Cardiac fibroblast (primary cell): Measurements from ENCODE around the gene ZBTB22.
A peak's percentile ranks its signal among the peaks of the same experiment; 100 is the strongest.

ENCODE experiments used
- DNase-seq, 2 donors: peaks; one replicate each; pipeline versions ENCODE4 v3.0.0 to v3.0.0-alpha.2; 2010; ENCODE audit warnings: low read depth in 2 of 2
- H3K4me3 ChIP-seq, 2 donors: replicated peaks in 1 of 2; 1 replicate in 1 of 2; 2 replicates in 1 of 2; pipeline ENCODE4 v1.5.1; 2011; ENCODE audit warnings: low read depth in 2 of 2, low read length in 2 of 2, mild to moderate bottlenecking in 2 of 2, moderate library complexity in 1 of 2
- TF ChIP-seq, protein P1 (sequence below): IDR thresholded peaks from one replicate; pipeline ENCODE4 v1.5.1; 2011; ENCODE audit warnings: low read depth, mild to moderate bottlenecking, low read length, inconsistent platforms

The ZBTB22 gene

GRCh38 chr6:33314943-33315792 is 2.4 kb downstream of the ZBTB22 start:
- peak overlapping the region; percentile 84 to 89 for H3K4me3 ChIP-seq
- TF ChIP-seq, protein P1, sequence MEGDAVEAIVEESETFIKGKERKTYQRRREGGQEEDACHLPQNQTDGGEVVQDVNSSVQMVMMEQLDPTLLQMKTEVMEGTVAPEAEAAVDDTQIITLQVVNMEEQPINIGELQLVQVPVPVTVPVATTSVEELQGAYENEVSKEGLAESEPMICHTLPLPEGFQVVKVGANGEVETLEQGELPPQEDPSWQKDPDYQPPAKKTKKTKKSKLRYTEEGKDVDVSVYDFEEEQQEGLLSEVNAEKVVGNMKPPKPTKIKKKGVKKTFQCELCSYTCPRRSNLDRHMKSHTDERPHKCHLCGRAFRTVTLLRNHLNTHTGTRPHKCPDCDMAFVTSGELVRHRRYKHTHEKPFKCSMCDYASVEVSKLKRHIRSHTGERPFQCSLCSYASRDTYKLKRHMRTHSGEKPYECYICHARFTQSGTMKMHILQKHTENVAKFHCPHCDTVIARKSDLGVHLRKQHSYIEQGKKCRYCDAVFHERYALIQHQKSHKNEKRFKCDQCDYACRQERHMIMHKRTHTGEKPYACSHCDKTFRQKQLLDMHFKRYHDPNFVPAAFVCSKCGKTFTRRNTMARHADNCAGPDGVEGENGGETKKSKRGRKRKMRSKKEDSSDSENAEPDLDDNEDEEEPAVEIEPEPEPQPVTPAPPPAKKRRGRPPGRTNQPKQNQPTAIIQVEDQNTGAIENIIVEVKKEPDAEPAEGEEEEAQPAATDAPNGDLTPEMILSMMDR = no peak
- DNase-seq = peak; percentile 24 to 25

DNA sequence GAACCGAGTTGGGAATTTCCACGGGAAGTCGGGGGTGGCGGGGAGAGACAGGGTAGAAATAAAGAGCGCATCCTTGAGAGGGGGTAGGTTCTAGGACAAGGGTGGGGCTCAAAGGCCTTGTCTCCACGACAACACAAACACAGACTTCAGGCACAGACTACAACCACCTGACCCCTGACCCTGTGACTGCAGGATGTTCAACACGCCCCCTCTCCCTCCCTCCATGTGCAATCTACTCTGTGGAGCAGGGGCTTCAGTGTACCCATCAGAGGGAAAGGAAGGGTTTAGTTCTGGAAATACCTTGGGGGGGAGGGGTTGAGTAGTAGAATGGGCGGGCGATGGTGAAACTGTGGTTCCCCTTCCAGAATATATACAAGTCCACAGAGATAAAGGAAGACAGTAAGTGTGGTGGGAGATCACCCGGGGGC is 3.0 kb downstream of the ZBTB22 start:
- peak; percentile 87 to 89 for DNase-seq
- H3K4me3 ChIP-seq = peak overlapping the region; percentile 84 to 89

GRCh38 chr6:33313709-33314514 is 3.6 kb downstream of the ZBTB22 start, which contains the start of gene TAPBP:
TSS of gene TAPBP (minus strand) at chr6:33314078. CDS start at chr6:33314041, 37 bp downstream.
- TF ChIP-seq, protein P1 = no peak
- H3K4me3 ChIP-seq = peak within 1 kb of the TSS; percentile 84 to 89
- DNase-seq = peak; percentile 61 to 72

More for the DNA sequence above, 3.0 kb downstream of the ZBTB22 start:
- TF ChIP-seq, protein P1 = no peak

DNA sequence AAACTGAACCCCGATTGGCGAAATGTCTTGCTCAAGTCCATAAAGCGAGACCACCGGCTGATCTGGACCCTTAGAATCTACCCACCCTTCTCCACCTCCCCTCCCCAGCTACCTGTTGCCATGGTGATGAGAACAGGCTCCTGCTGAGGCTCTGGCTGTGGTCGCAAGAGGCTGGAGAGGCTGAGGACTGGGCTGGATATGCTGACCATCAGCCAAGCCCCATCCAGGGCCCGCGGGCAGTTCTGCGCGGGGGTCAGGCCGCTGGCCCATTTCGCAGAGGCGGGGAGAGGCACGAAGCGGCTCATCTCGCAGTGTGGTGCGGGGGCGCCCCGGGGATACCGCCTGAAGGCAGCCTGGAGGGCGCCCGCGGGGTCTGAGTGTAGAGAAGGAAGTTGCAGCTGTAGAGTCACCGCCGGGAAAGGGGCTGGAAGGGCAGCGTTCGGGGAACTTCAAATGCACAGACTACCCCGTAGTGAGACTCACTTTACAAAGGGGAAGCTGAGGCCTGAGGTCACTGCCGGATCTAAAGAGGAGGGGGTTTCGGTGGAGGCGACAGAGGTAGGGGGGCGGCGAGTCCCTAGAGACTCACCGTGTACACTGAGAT is 4.3 kb downstream of the ZBTB22 start:
- DNase-seq = peak; percentile 31 to 36
- H3K4me3 ChIP-seq = peak overlapping the region; percentile 84 to 89
- TF ChIP-seq, protein P1 = no peak

DNA sequence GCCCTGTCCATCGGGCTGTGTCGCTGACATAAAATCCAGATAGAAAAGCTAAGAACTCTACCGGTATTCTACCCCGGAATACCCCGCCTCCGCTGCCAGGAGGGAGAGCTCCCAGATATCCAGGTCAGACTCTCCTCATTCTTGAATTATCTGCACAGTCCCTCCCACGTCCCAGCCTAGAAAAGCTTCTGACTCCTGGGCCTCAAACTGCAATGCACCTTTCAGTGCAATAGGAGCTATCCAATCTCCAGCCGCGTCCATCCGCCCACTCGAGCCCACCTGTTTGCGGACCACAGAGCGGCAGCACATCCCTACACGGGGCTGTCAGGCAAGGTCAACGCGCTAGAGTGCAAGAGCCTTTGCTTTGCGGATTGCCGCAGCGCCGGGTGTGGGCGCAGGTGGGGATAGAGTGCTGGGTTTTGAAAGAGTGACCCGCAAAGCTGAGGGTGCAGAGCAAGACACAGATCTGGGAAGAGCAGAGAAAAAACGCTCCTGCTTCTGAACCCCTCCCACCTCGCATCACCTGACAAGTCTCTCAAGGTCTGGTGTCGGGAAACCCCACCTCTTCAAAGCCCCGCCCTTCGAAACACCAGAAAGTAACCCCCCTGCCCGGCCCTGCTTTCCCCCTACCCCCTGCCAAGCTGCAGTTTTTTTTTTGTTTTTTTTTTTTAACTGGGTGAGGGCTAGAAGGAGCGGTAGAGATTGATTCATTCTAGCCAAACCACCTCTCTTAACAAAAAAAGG is 5.0 kb downstream of the ZBTB22 start:
- peak overlapping the region; percentile 84 to 89 for H3K4me3 ChIP-seq
- TF ChIP-seq, protein P1 = no peak
- DNase-seq = peak; percentile 69 to 78

DNA sequence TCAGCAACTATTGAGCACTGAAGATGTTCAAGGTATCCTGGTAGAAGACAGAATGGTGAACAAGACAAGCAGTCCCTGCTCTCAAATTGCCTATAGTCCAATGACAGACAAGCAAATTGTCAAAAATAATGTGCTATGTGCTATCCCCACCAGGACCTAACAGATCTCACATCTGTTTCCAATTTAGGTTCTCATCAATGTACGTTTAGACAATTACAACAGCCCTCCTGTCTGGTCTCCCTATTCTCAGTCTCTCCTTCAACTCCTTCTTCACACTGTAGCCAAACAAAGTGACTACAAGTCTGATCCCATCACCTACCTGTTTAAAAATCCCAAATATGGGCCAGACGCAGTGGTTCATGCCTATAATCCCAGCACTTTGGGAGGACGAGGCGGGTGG is 11.2 kb downstream of the ZBTB22 start:
- DNase-seq = no peak
- TF ChIP-seq, protein P1 = no peak
- H3K4me3 ChIP-seq = no peak overlapping the region
